Retinal pigment epithelial cell (primary cell): ENCODE results near the gene STK11IP.

Experiments used
- DNase-seq: peaks from one replicate; pipeline ENCODE4 v3.0.0-alpha.2; 2010; ENCODE audit warnings: low read depth
- H3K4me3 ChIP-seq: 2 replicates; pipeline ENCODE4 v1.5.1; 2011; ENCODE audit warnings: mild to moderate bottlenecking, low read length, control low read depth, moderate library complexity
- CTCF ChIP-seq: conservative IDR thresholded peaks from 2 replicates; pipeline ENCODE4 v1.5.1; 2011; ENCODE audit warnings: low read depth, low read length, control low read depth, inconsistent platforms

STK11IP gene

GRCh38 chr2:219563271-219563928, 34.3 kb upstream of the STK11IP start:
- no peak overlapping the region for H3K4me3 ChIP-seq
- DNase-seq, result no peak
- TF ChIP-seq CTCF, result no peak

GRCh38 chr2:219565130-219566080, 32.3 kb upstream of the STK11IP start:
- no peak overlapping the region for H3K4me3 ChIP-seq
- no peak for TF ChIP-seq CTCF
- DNase-seq, result no peak

GRCh38 chr2:219566640-219567039, 31.0 kb upstream of the STK11IP start:
- DNase-seq, result no peak
- TF ChIP-seq CTCF, result no peak
- H3K4me3 ChIP-seq, result no peak overlapping the region

GRCh38 chr2:219567131-219567530, 30.5 kb upstream of the STK11IP start:
- no peak overlapping the region for H3K4me3 ChIP-seq
- no peak for TF ChIP-seq CTCF
- DNase-seq, result no peak

- H3K4me3 ChIP-seq, result no peak overlapping the region
- TF ChIP-seq CTCF, result no peak
- DNase-seq, result no peak
Measured at GRCh38 chr2:219567791-219568361, 29.8 kb upstream of the STK11IP start.

GRCh38 chr2:219569041-219569440, 28.6 kb upstream of the STK11IP start:
- no peak overlapping the region for H3K4me3 ChIP-seq
- no peak for TF ChIP-seq CTCF
- peak; percentile 34 for DNase-seq

- no peak for DNase-seq
- peak overlapping the region; percentile 52 for H3K4me3 ChIP-seq
- TF ChIP-seq CTCF, result no peak
Measured at GRCh38 chr2:219569635-219570034, 28.0 kb upstream of the STK11IP start.
